H9 (cell line): ENCODE results near the gene OR10H2. TPM values are rescaled to one million over a fixed set of nuclear protein-coding genes. Genes with fewer than 3 reads are reported as not detected.

Experiments
- DNase-seq: peaks from one replicate; pipeline ENCODE4 v3.0.0-alpha.2; 2017
- H2AFZ ChIP-seq: one replicate; pipeline ENCODE4 v1.6.1; 2013; ENCODE audit warnings: mild to moderate bottlenecking, low read length, control low read depth, moderate library complexity
- H2AK5ac ChIP-seq: 2 replicates; pipeline ENCODE4 v1.6.1; 2013; ENCODE audit warnings: low read length, control low read depth, mixed read lengths; ENCODE audit not compliant: insufficient read length
- H2BK120ac ChIP-seq: one replicate; pipeline ENCODE4 v1.6.1; 2013; ENCODE audit warnings: low read depth, mild to moderate bottlenecking, low read length, control low read depth, inconsistent platforms; ENCODE audit not compliant: poor library complexity, severe bottlenecking
- H2BK12ac ChIP-seq: 2 replicates; pipeline ENCODE4 v1.6.1; 2013; ENCODE audit warnings: low read length, control low read depth, mixed read lengths, low read depth; ENCODE audit not compliant: insufficient read length
- H2BK15ac ChIP-seq: 2 replicates; pipeline ENCODE4 v1.6.1; 2013; ENCODE audit warnings: low read depth, low read length, control low read depth
- H2BK20ac ChIP-seq: one replicate; pipeline ENCODE4 v1.6.1; 2013; ENCODE audit warnings: low read depth, mild to moderate bottlenecking, low read length, control low read depth, inconsistent platforms; ENCODE audit not compliant: poor library complexity, severe bottlenecking
- H2BK5ac ChIP-seq: 2 replicates; pipeline ENCODE4 v1.6.1; 2013; ENCODE audit warnings: low read length, control low read depth, mixed read lengths; ENCODE audit not compliant: insufficient read length
- H3K14ac ChIP-seq: 2 replicates; pipeline ENCODE4 v1.6.1; 2013; ENCODE audit warnings: low read length, control low read depth; ENCODE audit not compliant: insufficient read depth
- H3K18ac ChIP-seq: 2 replicates; pipeline ENCODE4 v1.6.1; 2013; ENCODE audit warnings: low read depth, mild to moderate bottlenecking, mixed read lengths, low read length, control low read depth; ENCODE audit not compliant: insufficient read length
- H3K23ac ChIP-seq: 2 replicates; pipeline ENCODE4 v1.6.1; 2013; ENCODE audit warnings: low read length, control low read depth, mixed read lengths, low read depth; ENCODE audit not compliant: insufficient read length
- H3K23me2 ChIP-seq: 2 replicates; pipeline ENCODE4 v1.6.1; 2013; ENCODE audit warnings: low read depth, mild to moderate bottlenecking, mixed read lengths, low read length, control low read depth; ENCODE audit not compliant: insufficient read length, poor library complexity, severe bottlenecking
- H3K27ac ChIP-seq: 2 replicates; pipeline ENCODE4 v1.5.1; 2013; ENCODE audit warnings: low read length, control low read depth, mixed read lengths, low read depth; ENCODE audit not compliant: insufficient read length
- H3K27me3 ChIP-seq: 2 replicates; pipeline ENCODE4 v1.6.1; 2013; ENCODE audit warnings: low read length, control low read depth, inconsistent platforms; ENCODE audit not compliant: insufficient read depth
- H3K4ac ChIP-seq: 2 replicates; pipeline ENCODE4 v1.6.1; 2013; ENCODE audit warnings: low read depth, mild to moderate bottlenecking, control low read depth, inconsistent platforms, low read length, moderate library complexity
- H3K4me1 ChIP-seq: 2 replicates; pipeline ENCODE4 v1.6.1; 2013; ENCODE audit warnings: low read length, control low read depth, inconsistent platforms; ENCODE audit not compliant: insufficient read depth
- H3K4me2 ChIP-seq: 2 replicates; pipeline ENCODE4 v1.6.1; 2013; ENCODE audit warnings: low read length, control low read depth, mixed read lengths; ENCODE audit not compliant: insufficient read length, insufficient read depth
- H3K56ac ChIP-seq: 2 replicates; pipeline ENCODE4 v1.6.1; 2013; ENCODE audit warnings: low read depth, mild to moderate bottlenecking, mixed read lengths, low read length, control low read depth; ENCODE audit not compliant: insufficient read length
- H3K79me1 ChIP-seq: 2 replicates; pipeline ENCODE4 v1.6.1; 2013; ENCODE audit warnings: low read depth, mild to moderate bottlenecking, moderate library complexity, low read length, control low read depth, inconsistent platforms; ENCODE audit not compliant: insufficient read depth, poor library complexity, severe bottlenecking
- H3K79me2 ChIP-seq: 2 replicates; pipeline ENCODE4 v1.6.1; 2013; ENCODE audit warnings: low read length, control low read depth, inconsistent platforms; ENCODE audit not compliant: insufficient read depth
- H3K9ac ChIP-seq: 2 replicates; pipeline ENCODE4 v1.6.1; 2013; ENCODE audit warnings: low read length, control low read depth, mixed read lengths; ENCODE audit not compliant: insufficient read length; ENCODE audit errors: extremely low read depth
- H3K9me3 ChIP-seq: one replicate; pipeline ENCODE4 v1.6.1; 2013; ENCODE audit warnings: low read depth, low read length, inconsistent platforms; ENCODE audit not compliant: control insufficient read depth
- H3T11ph ChIP-seq: one replicate; pipeline ENCODE4 v1.6.1; 2013; ENCODE audit warnings: mild to moderate bottlenecking, low read length, control low read depth, inconsistent platforms
- H4K20me1 ChIP-seq: one replicate; pipeline ENCODE4 v1.6.1; 2013; ENCODE audit not compliant: control insufficient read depth, insufficient read length, insufficient read depth
- H4K5ac ChIP-seq: 2 replicates; pipeline ENCODE4 v1.6.1; 2013; ENCODE audit warnings: low read depth, mild to moderate bottlenecking, mixed read lengths, low read length, control low read depth; ENCODE audit not compliant: insufficient read length
- H4K8ac ChIP-seq: replicated peaks from 2 replicates; pipeline ENCODE4 v1.6.1; 2013; ENCODE audit warnings: low read length, control low read depth, mixed read lengths, low read depth; ENCODE audit not compliant: insufficient read length
- H4K91ac ChIP-seq: 2 replicates; pipeline ENCODE4 v1.6.1; 2013; ENCODE audit warnings: low read depth, mild to moderate bottlenecking, moderate library complexity, mixed read lengths, low read length, control low read depth; ENCODE audit not compliant: insufficient read length
- H3K27ac Mint-ChIP-seq, 3 experiments: 2 replicates in 2 of 3; 3 replicates in 1 of 3; pipeline ENCODE4 v1.8.0; 2020 to 2021; ENCODE audit warnings: mixed read lengths in 3 of 3, mild to moderate bottlenecking in 1 of 3, moderate library complexity in 1 of 3
- H3K27me3 Mint-ChIP-seq: 2 replicates; pipeline ENCODE4 v1.8.0; 2021; ENCODE audit warnings: low read depth, mild to moderate bottlenecking, moderate library complexity, mixed read lengths
- H3K36me3 Mint-ChIP-seq, 3 experiments: 2 replicates in 2 of 3; 3 replicates in 1 of 3; pipeline ENCODE4 v1.8.0; 2020 to 2021; ENCODE audit warnings: low read depth in 3 of 3, mixed read lengths in 3 of 3; ENCODE audit not compliant: insufficient read depth in 1 of 3
- H3K4me1 Mint-ChIP-seq, 2 experiments: 2 replicates each; pipeline ENCODE4 v1.8.0; 2020; ENCODE audit warnings: mixed read lengths in 2 of 2
- H3K4me3 Mint-ChIP-seq, 2 experiments: 2 replicates in 1 of 2; 3 replicates in 1 of 2; pipeline ENCODE4 v1.8.0; 2020 to 2021; ENCODE audit warnings: mild to moderate bottlenecking in 2 of 2, mixed read lengths in 2 of 2, moderate library complexity in 1 of 2
- H3K9me3 Mint-ChIP-seq, 2 experiments: 2 replicates in 1 of 2; 3 replicates in 1 of 2; pipeline ENCODE4 v1.8.0; 2020; ENCODE audit warnings: mild to moderate bottlenecking in 2 of 2, mixed read lengths in 2 of 2, moderate library complexity in 1 of 2
- CTCF ChIP-seq: fragments of 200-600 bp; sonication (generic); conservative IDR thresholded peaks from 3 replicates; pipeline ENCODE4 v1.8.0; 2021; ENCODE audit warnings: antibody characterized with exemption, mild to moderate bottlenecking
- WGBS: extraction: QIAGEN DNeasy Blood & Tissue Kit; methylation state at CpG from one replicate; pipeline ENCODE4 v1.1.7; 2013; ENCODE audit warnings: missing lambda C conversion rate, low lambda C conversion rate, mixed read lengths; ENCODE audit not compliant: insufficient read length; ENCODE audit errors: extremely low coverage; 5-methylcytosine and 5-hydroxymethylcytosine counted together
- total RNA-seq: library from RNA; stranded (reverse); gene quantifications from 2 replicates; pipeline ENCODE4 v1.2.1, GENCODE V29; 2021

The OR10H2 gene
- total RNA-seq, 1 experiment from 2014 or later, result not detected

DNA sequence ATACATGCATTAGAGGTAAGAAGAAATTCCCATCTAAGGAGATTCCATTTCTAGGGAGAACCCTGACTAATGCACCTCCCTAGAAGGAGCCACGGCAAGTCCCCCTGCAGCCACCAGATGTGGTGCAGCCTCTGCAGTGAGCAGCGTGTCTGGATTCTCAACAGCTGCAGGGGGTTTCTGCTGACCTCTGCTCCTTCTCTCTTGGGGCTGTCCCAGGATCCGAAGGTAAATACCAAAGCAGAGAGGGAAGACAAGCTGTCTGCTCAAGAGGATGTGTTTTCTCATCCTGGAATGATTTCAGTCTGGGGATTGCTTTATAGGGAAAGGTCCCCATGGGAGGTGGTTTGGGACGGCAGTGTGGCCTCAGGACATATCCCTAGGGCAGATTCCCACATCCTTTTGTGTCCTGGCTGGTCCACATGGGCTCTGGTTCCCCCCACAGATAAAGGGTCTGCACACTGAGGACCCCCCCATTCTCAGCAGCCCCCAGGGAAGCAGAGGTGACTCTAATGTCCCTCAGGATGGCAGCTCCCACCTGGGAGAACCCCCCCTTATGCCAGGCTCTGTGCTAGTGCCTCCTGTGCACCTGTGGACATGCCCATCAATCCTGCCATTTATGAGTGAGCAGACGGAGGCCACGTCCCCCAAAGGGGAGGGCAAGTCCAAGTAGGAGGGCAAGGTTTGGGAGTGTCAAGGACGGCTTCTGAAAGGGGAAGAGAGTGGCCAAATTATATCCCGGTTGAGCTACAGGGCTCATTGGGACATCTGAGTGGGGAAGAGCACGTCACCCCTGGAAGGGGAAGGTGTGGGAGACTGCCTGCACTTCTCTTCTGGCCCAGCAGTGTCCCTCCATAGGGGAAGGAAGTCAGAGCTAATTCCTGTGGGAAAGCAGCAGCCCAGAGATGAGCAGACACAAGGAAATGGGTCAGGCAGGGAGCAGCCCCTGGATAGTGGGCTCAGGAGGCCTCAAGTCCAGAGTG is 49.5 kb downstream of the OR10H2 start:
- Mint-ChIP-seq H3K4me3 (no peak overlapping the region), H3K9me3 (peaks cover 88 to 96% of the 10 kb centered on the region in 2 experiments), H3K36me3 (peaks cover 9 to 47% (median 13%) of the 10 kb centered on the region in 3 experiments; a peak in 6 of 7 replicates), H3K27ac (no peak overlapping the region), H3K27me3 (peaks cover 5% of the 10 kb centered on the region; the same call in 1 of the 2 replicates), H3K4me1 (no peaks in the 10 kb centered on the region)
- H4K20me1 ChIP-seq, result peaks cover 3% of the 10 kb centered on the region
- H3K18ac ChIP-seq, result no peak overlapping the region
- no peaks in the 10 kb centered on the region for H3K79me1 ChIP-seq
- H4K91ac ChIP-seq, result no peak overlapping the region
- H3K9ac ChIP-seq, result no peak overlapping the region
- no peak overlapping the region for H2BK120ac ChIP-seq
- H3K27ac ChIP-seq, result no peak overlapping the region
- H2BK20ac ChIP-seq, result no peak overlapping the region
- no peak overlapping the region for H4K8ac ChIP-seq
- H3K4ac ChIP-seq, result no peak overlapping the region
- H4K5ac ChIP-seq, result no peak overlapping the region
- no peak overlapping the region for H3K4me2 ChIP-seq
- H2BK12ac ChIP-seq, result no peak overlapping the region
- H2AK5ac ChIP-seq, result no peak overlapping the region
- H3K23ac ChIP-seq, result no peak overlapping the region
- WGBS, result no CpG with 5 or more reads among the region's 9 CpGs
- no peak overlapping the region for H3K56ac ChIP-seq
- no peak overlapping the region for H3K14ac ChIP-seq
- H2BK5ac ChIP-seq, result no peak overlapping the region
- no peaks in the 10 kb centered on the region for H3K23me2 ChIP-seq
- no peak overlapping the region for H2AFZ ChIP-seq
- no peak for TF ChIP-seq CTCF
- peaks cover 92% of the 10 kb centered on the region for H3K9me3 ChIP-seq
- no peaks in the 10 kb centered on the region for H3K27me3 ChIP-seq
- no peaks in the 10 kb centered on the region for H3K79me2 ChIP-seq
- no peak overlapping the region for H2BK15ac ChIP-seq
- no peaks in the 10 kb centered on the region for H3K4me1 ChIP-seq
- DNase-seq, result no peak
- H3T11ph ChIP-seq, result no peak overlapping the region

Other genes starting within 250 kb of the OR10H2 start
- not detected in 2 replicates for gene PGLYRP2, start 248.5 kb upstream of the OR10H2 start, total RNA-seq
- gene CYP4F22, start 219.5 kb upstream of the OR10H2 start, total RNA-seq, result not detected in 2 replicates
- gene CYP4F8, start 112.8 kb upstream of the OR10H2 start, total RNA-seq, result not detected in 2 replicates
- not detected in 2 replicates for gene CYP4F3, start 87.1 kb upstream of the OR10H2 start, total RNA-seq
- not detected in 2 replicates for gene CYP4F12, start 54.9 kb upstream of the OR10H2 start, total RNA-seq
- not detected in 2 replicates for gene OR10H3, start 10.0 kb downstream of the OR10H2 start, total RNA-seq
- not detected in 2 replicates for gene OR10H5, start 59.6 kb downstream of the OR10H2 start, total RNA-seq
- gene OR10H1, start 87.6 kb downstream of the OR10H2 start, total RNA-seq, result not detected in 2 replicates
- not detected in 2 replicates for gene CYP4F2, start 170.1 kb downstream of the OR10H2 start, total RNA-seq
- not detected in 2 replicates for gene CYP4F11, start 206.5 kb downstream of the OR10H2 start, total RNA-seq
- not detected in 2 replicates for gene OR10H4, start 221.0 kb downstream of the OR10H2 start, total RNA-seq